Right atrium auricular region (tissue), 2 donors: ENCODE data around the gene HIKESHI. TPM values are rescaled to one million over a fixed set of nuclear protein-coding genes. Genes with fewer than 3 reads are reported as not detected.
A peak's percentile ranks its signal among the peaks of the same experiment; 100 is the strongest.
"Not testable (repeated sequence)": the region's sequence is repeated elsewhere in the genome, so short reads cannot be mapped to it uniquely, and the experiment has no call there.

ENCODE experiments used
- DNase-seq: peaks from one replicate; pipeline ENCODE4 v3.0.0-alpha.2; 2019; ENCODE audit warnings: low spot score
- H3K27ac ChIP-seq, 2 donors: fragments of 200-600 bp; sonication (generic); 1 replicate in 1 of 2; 2 replicates in 1 of 2; pipeline ENCODE4 v1.5.1; 2016 to 2019
- H3K27me3 ChIP-seq, 2 donors: fragments of 200-600 bp; sonication (generic); one replicate each; pipeline versions ENCODE4 v1.5.1 to v1.6.0; 2017 to 2019
- H3K36me3 ChIP-seq: fragments of 200-600 bp; sonication (generic); one replicate; pipeline ENCODE4 v1.5.1; 2016
- H3K4me1 ChIP-seq, 2 donors: fragments of 200-600 bp; sonication (generic); one replicate each; pipeline versions ENCODE4 v1.5.1 to v1.6.0; 2017 to 2019
- H3K4me3 ChIP-seq, 2 donors: fragments of 200-600 bp; sonication (generic); 1 replicate in 1 of 2; 2 replicates in 1 of 2; pipeline ENCODE4 v1.5.1; 2017 to 2019; ENCODE audit warnings: mild to moderate bottlenecking in 1 of 2, moderate library complexity in 1 of 2
- H3K9me3 ChIP-seq, 2 donors: fragments of 200-600 bp; sonication (generic); one replicate each; pipeline ENCODE4 v1.5.1; 2019
- CTCF ChIP-seq, 2 donors: fragments of 200-600 bp; sonication (generic); IDR thresholded peaks; one replicate each; pipeline ENCODE4 v1.5.1; 2019; ENCODE audit warnings: antibody characterized with exemption in 2 of 2
- total RNA-seq, 2 donors: library from RNA; depleted of rRNA; stranded (reverse); fragments of >200 nt; gene quantifications; one replicate each; pipeline ENCODE4 v1.1.0, GENCODE V29; 2016

Gene HIKESHI
- total RNA-seq, 2 donors from 2014 or later = 33.9 to 49.8 TPM

DNA sequence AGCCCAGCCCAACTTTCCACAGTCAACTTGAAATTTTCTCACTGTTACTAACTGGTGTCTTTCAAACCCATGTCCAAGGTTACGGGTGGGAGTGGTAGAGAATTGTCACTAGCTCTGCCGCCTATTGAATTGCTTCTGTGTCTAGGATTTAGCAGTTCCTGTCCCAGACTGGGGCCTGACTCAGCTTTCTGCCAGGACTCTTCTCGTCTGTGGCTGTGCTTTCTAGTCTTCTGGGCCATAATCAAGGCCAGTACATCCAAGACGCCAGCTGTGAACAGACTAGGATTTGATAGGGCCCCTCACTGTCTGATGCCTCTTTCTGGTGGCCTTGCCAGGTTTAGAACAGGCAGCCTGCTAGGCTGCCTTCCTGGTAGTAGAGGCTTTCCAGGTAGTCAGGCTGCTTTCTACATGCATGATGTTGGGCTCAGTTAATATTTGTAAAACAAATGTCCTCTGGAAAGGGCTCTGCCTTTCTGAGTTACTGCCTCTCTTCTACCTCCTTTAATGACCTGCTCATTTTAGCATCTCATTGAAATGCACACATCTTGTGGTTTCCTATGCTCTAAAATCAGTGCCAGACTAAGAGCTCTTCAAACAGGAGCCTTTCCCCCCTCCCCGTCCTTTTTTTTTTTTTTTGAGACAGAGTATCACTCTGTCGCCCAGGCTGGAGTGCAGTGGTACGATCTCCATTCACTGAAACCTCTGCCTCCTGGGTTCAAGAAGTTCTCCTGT is 13.1 kb upstream of the HIKESHI start:
- no peak for TF ChIP-seq CTCF (IDR thresholded peaks at IDR 0.05)
- no peak for DNase-seq
- Histone ChIP-seq H3K9me3 (no peaks in the 10 kb centered on the region), H3K4me3 (no peak overlapping the region), H3K27ac (no peak overlapping the region), H3K27me3 (no peaks in the 10 kb centered on the region), H3K36me3 (no peaks in the 10 kb centered on the region), H3K4me1 (no peaks in the 10 kb centered on the region)

- not testable (repeated sequence) for H3K27ac ChIP-seq, DNase-seq, H3K27me3 ChIP-seq, H3K9me3 ChIP-seq, H3K36me3 ChIP-seq, H3K4me1 ChIP-seq, H3K4me3 ChIP-seq
These were observed 12.3 kb upstream of the HIKESHI start for GRCh38 chr11:86289508-86290280.

DNA sequence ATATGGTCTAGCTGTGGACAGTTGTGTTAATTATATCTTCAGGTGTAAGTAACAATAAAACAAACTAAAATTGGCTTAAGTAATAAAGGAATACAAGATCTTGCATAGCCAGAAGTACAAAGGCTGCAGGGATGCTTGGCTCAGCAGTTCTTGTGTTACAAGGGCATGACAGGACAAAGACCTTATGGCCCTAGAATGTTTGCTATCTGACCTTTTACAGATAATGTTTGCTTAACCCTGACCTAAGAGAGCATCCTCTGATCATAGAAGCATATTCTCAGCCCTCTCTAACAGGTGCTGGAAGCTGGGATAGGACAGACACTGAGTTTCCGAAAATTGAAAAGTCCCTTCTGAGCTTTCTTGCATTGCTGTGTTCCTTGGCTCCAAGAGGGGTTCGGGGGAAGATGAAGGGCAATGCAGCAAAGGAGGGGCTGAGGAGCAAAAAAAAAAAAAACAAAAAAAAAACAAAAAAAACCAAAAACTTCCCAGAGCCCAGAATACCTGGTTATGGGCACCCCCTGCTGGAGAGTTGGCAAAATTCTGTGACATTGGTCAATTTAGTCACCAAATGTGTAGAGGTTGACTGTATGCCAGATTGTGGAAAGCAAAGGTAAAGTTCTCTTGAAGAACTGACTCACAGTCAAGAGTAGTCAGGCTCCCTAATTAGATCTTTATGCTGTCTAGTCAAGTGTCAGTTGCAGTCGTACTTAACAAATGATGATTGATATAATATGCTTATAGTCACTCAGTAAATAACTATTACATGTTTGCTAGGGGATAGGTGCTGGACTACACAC is 10.4 kb upstream of the HIKESHI start:
- Histone ChIP-seq H3K36me3 (no peaks in the 10 kb centered on the region), H3K27ac (no peak overlapping the region), H3K27me3 (no peaks in the 10 kb centered on the region), H3K4me3 (no peak overlapping the region), H3K4me1 (no peaks in the 10 kb centered on the region), H3K9me3 (no peaks in the 10 kb centered on the region)
- TF ChIP-seq CTCF (IDR thresholded peaks at IDR 0.05) = peak; percentile 21 to 65
- no peak for DNase-seq

DNA sequence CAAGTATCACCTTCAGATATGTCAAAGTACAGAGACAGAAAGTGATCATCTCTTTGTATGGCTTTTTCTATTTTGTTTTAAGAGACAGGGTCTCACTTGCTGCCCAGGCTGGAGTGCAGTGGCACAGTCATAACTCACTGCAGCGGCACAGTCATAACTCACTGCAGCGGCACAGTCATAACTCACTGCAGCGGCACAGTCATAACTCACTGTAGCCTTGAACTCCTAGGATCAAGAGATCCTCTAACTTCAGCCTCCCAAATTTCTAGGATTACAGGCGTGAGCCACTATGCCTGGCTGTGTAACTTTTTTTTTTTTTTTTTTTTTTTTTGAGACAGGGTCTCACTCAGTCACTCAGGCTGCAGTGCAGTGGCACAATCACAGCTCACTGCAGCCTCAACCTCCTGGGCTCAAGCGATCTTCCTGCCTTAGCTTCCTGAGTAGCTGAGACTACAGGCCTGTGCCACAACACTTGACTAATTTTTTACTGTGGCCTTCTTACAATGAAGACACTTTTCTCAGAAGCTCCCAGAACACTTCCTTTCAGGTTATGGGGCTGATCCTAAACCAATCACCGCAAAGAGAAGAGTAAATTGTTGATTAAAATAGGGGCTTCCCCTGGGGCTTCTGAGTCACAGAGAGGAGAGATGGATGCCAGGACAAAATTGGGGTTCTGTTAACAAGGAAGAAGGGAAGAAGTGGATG is 9.0 kb upstream of the HIKESHI start:
- no peaks in the 10 kb centered on the region for H3K36me3 ChIP-seq
- TF ChIP-seq CTCF (IDR thresholded peaks at IDR 0.05) = no peak

DNA sequence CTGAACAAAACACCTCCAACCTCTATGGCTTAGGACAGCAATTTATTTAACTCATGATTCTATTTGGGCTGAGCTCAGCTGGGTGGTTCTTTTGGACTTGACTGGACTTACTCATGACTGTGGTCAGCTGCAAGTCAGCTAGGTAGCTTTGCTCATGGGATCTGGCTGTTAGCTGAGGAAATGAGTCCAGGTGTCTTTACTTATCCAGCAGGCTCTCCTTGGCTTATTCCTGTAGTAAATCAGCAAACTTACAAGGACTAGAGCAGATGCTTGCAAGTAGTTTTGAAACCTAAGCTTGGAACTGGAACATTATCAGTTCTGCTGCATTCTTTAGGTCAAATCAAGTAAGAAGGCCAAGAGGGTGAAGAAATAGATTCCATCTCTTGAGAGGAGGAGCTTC is 8.0 kb upstream of the HIKESHI start:
- no peaks in the 10 kb centered on the region for H3K9me3 ChIP-seq
- DNase-seq = no peak
- no peaks in the 10 kb centered on the region for H3K27me3 ChIP-seq
- no peaks in the 10 kb centered on the region for H3K4me1 ChIP-seq
- no peak overlapping the region for H3K4me3 ChIP-seq
- no peaks in the 10 kb centered on the region for H3K36me3 ChIP-seq
- TF ChIP-seq CTCF (IDR thresholded peaks at IDR 0.05) = no peak
- H3K27ac ChIP-seq = no peak overlapping the region

More for the DNA sequence above, 9.0 kb upstream of the HIKESHI start:
- H3K4me3 ChIP-seq = no peak overlapping the region
- DNase-seq = no peak
- no peaks in the 10 kb centered on the region for H3K4me1 ChIP-seq
- H3K27me3 ChIP-seq = no peaks in the 10 kb centered on the region
- no peaks in the 10 kb centered on the region for H3K9me3 ChIP-seq
- no peak overlapping the region for H3K27ac ChIP-seq
